ENCODE results near the gene TRIM33.
A peak's percentile ranks its signal among the peaks of the same experiment; 100 is the strongest.

The TRIM33 gene

GRCh38 chr1:114510274-114511031, 550 bp downstream of the TRIM33 start:
- peak overlapping the region; percentile 70 for H3K27ac ChIP-seq (ENCODE audit: low read length)

GRCh38 chr1:114509596-114510273, 1.3 kb downstream of the TRIM33 start:
- Histone ChIP-seq H3K27me3 (ENCODE audit: control insufficient read depth in 1 of 2, insufficient read depth in 2 of 2, low read length in 2 of 2) (no peaks in the 10 kb centered on the region), H3K9me3 (ENCODE audit: control insufficient read depth in 2 of 2, low read length in 2 of 2) (no peaks in the 10 kb centered on the region), H3K4me1 (ENCODE audit: control insufficient read depth, insufficient read depth, low read length) (peaks cover 10% of the 10 kb centered on the region), H3K36me3 (ENCODE audit: control insufficient read depth in 2 of 2, insufficient read depth in 2 of 2, low read length in 2 of 2) (no peaks in the 10 kb centered on the region), H3K27ac (ENCODE audit: low read length) (peak overlapping the region; percentile 70), H3K4me3 (ENCODE audit: low read length in 2 of 2) (peak overlapping the region; percentile 84 to 97), H3K9ac (ENCODE audit: low read length in 2 of 2) (peak overlapping the region; percentile 77 to 88)

More at GRCh38 chr1:114510274-114511031, 550 bp downstream of the TRIM33 start:
- no peaks in the 10 kb centered on the region for H3K27me3 ChIP-seq (ENCODE audit: control insufficient read depth in 1 of 2, insufficient read depth in 2 of 2, low read length in 2 of 2)
- peak overlapping the region; percentile 84 to 97 for H3K4me3 ChIP-seq (ENCODE audit: low read length in 2 of 2)
- peaks cover 10% of the 10 kb centered on the region for H3K4me1 ChIP-seq (ENCODE audit: control insufficient read depth, insufficient read depth, low read length)
- no peaks in the 10 kb centered on the region for H3K36me3 ChIP-seq (ENCODE audit: control insufficient read depth in 2 of 2, insufficient read depth in 2 of 2, low read length in 2 of 2)
- H3K9ac ChIP-seq (ENCODE audit: low read length in 2 of 2): peak overlapping the region; percentile 77 to 88
- H3K9me3 ChIP-seq (ENCODE audit: control insufficient read depth in 2 of 2, low read length in 2 of 2): no peaks in the 10 kb centered on the region

GRCh38 chr1:114508386-114508898, 2.6 kb downstream of the TRIM33 start:
- no peaks in the 10 kb centered on the region for H3K9me3 ChIP-seq (ENCODE audit: control insufficient read depth in 2 of 2, low read length in 2 of 2)
- no peaks in the 10 kb centered on the region for H3K27me3 ChIP-seq (ENCODE audit: control insufficient read depth in 1 of 2, insufficient read depth in 2 of 2, low read length in 2 of 2)
- no peaks in the 10 kb centered on the region for H3K36me3 ChIP-seq (ENCODE audit: control insufficient read depth in 2 of 2, insufficient read depth in 2 of 2, low read length in 2 of 2)
- H3K27ac ChIP-seq (ENCODE audit: low read length): no peak overlapping the region
- H3K4me1 ChIP-seq (ENCODE audit: control insufficient read depth, insufficient read depth, low read length): peaks cover 10% of the 10 kb centered on the region
- no peak overlapping the region for H3K4me3 ChIP-seq (ENCODE audit: low read length in 2 of 2)
- H3K9ac ChIP-seq (ENCODE audit: low read length in 2 of 2): peak overlapping the region in 1 of 2 donors; percentile 2

- Histone ChIP-seq H3K9me3 (ENCODE audit: control insufficient read depth in 2 of 2, low read length in 2 of 2) (no peaks in the 10 kb centered on the region), H3K27me3 (ENCODE audit: control insufficient read depth in 1 of 2, insufficient read depth in 2 of 2, low read length in 2 of 2) (no peaks in the 10 kb centered on the region), H3K27ac (ENCODE audit: low read length) (no peak overlapping the region), H3K36me3 (ENCODE audit: control insufficient read depth in 2 of 2, insufficient read depth in 2 of 2, low read length in 2 of 2) (no peaks in the 10 kb centered on the region), H3K4me3 (ENCODE audit: low read length in 2 of 2) (no peak overlapping the region), H3K4me1 (ENCODE audit: control insufficient read depth, insufficient read depth, low read length) (peaks cover 9% of the 10 kb centered on the region), H3K9ac (ENCODE audit: low read length in 2 of 2) (no peak overlapping the region)
Observed at GRCh38 chr1:114507513-114507912, 3.5 kb downstream of the TRIM33 start.

- Histone ChIP-seq H3K9me3 (ENCODE audit: control insufficient read depth in 2 of 2, low read length in 2 of 2) (no peaks in the 10 kb centered on the region), H3K36me3 (ENCODE audit: control insufficient read depth in 2 of 2, insufficient read depth in 2 of 2, low read length in 2 of 2) (no peaks in the 10 kb centered on the region), H3K27me3 (ENCODE audit: control insufficient read depth in 1 of 2, insufficient read depth in 2 of 2, low read length in 2 of 2) (no peaks in the 10 kb centered on the region), H3K27ac (ENCODE audit: low read length) (no peak overlapping the region), H3K4me3 (ENCODE audit: low read length in 2 of 2) (no peak overlapping the region), H3K9ac (ENCODE audit: low read length in 2 of 2) (no peak overlapping the region), H3K4me1 (ENCODE audit: control insufficient read depth, insufficient read depth, low read length) (peaks cover 7% of the 10 kb centered on the region)
Observed at GRCh38 chr1:114505148-114505561, 5.8 kb downstream of the TRIM33 start.

- Histone ChIP-seq H3K4me3 (ENCODE audit: low read length in 2 of 2) (no peak overlapping the region), H3K27ac (ENCODE audit: low read length) (no peak overlapping the region), H3K4me1 (ENCODE audit: control insufficient read depth, insufficient read depth, low read length) (no peaks in the 10 kb centered on the region), H3K36me3 (ENCODE audit: control insufficient read depth in 2 of 2, insufficient read depth in 2 of 2, low read length in 2 of 2) (no peaks in the 10 kb centered on the region), H3K27me3 (ENCODE audit: control insufficient read depth in 1 of 2, insufficient read depth in 2 of 2, low read length in 2 of 2) (no peaks in the 10 kb centered on the region), H3K9ac (ENCODE audit: low read length in 2 of 2) (no peak overlapping the region), H3K9me3 (ENCODE audit: control insufficient read depth in 2 of 2, low read length in 2 of 2) (no peaks in the 10 kb centered on the region)
Observed at GRCh38 chr1:114503916-114504422, 7.0 kb downstream of the TRIM33 start.

GRCh38 chr1:114502080-114502479, 8.9 kb downstream of the TRIM33 start:
- Histone ChIP-seq H3K9me3 (ENCODE audit: control insufficient read depth in 2 of 2, low read length in 2 of 2) (no peaks in the 10 kb centered on the region), H3K27me3 (ENCODE audit: control insufficient read depth in 1 of 2, insufficient read depth in 2 of 2, low read length in 2 of 2) (no peaks in the 10 kb centered on the region), H3K36me3 (ENCODE audit: control insufficient read depth in 2 of 2, insufficient read depth in 2 of 2, low read length in 2 of 2) (no peaks in the 10 kb centered on the region), H3K4me3 (ENCODE audit: low read length in 2 of 2) (no peak overlapping the region), H3K9ac (ENCODE audit: low read length in 2 of 2) (no peak overlapping the region), H3K4me1 (ENCODE audit: control insufficient read depth, insufficient read depth, low read length) (no peaks in the 10 kb centered on the region), H3K27ac (ENCODE audit: low read length) (no peak overlapping the region)

GRCh38 chr1:114499478-114499877, 11.5 kb downstream of the TRIM33 start:
- peaks cover 3% of the 10 kb centered on the region for H3K4me1 ChIP-seq (ENCODE audit: control insufficient read depth, insufficient read depth, low read length)
- H3K4me3 ChIP-seq (ENCODE audit: low read length in 2 of 2): no peak overlapping the region
- no peaks in the 10 kb centered on the region for H3K36me3 ChIP-seq (ENCODE audit: control insufficient read depth in 2 of 2, insufficient read depth in 2 of 2, low read length in 2 of 2)

GRCh38 chr1:114496089-114496488, 14.9 kb downstream of the TRIM33 start:
- Histone ChIP-seq H3K9ac (ENCODE audit: low read length in 2 of 2) (no peak overlapping the region), H3K27ac (ENCODE audit: low read length) (no peak overlapping the region), H3K27me3 (ENCODE audit: control insufficient read depth in 1 of 2, insufficient read depth in 2 of 2, low read length in 2 of 2) (no peaks in the 10 kb centered on the region), H3K36me3 (ENCODE audit: control insufficient read depth in 2 of 2, insufficient read depth in 2 of 2, low read length in 2 of 2) (no peaks in the 10 kb centered on the region), H3K9me3 (ENCODE audit: control insufficient read depth in 2 of 2, low read length in 2 of 2) (no peaks in the 10 kb centered on the region), H3K4me1 (ENCODE audit: control insufficient read depth, insufficient read depth, low read length) (peaks cover 3% of the 10 kb centered on the region), H3K4me3 (ENCODE audit: low read length in 2 of 2) (no peak overlapping the region)

More at GRCh38 chr1:114499478-114499877, 11.5 kb downstream of the TRIM33 start:
- H3K9me3 ChIP-seq (ENCODE audit: control insufficient read depth in 2 of 2, low read length in 2 of 2): no peaks in the 10 kb centered on the region
- H3K9ac ChIP-seq (ENCODE audit: low read length in 2 of 2): no peak overlapping the region
- no peaks in the 10 kb centered on the region for H3K27me3 ChIP-seq (ENCODE audit: control insufficient read depth in 1 of 2, insufficient read depth in 2 of 2, low read length in 2 of 2)
- no peak overlapping the region for H3K27ac ChIP-seq (ENCODE audit: low read length)

- Histone ChIP-seq H3K4me3 (ENCODE audit: low read length in 2 of 2) (no peak overlapping the region), H3K36me3 (ENCODE audit: control insufficient read depth in 2 of 2, insufficient read depth in 2 of 2, low read length in 2 of 2) (no peaks in the 10 kb centered on the region), H3K9me3 (ENCODE audit: control insufficient read depth in 2 of 2, low read length in 2 of 2) (no peaks in the 10 kb centered on the region), H3K9ac (ENCODE audit: low read length in 2 of 2) (no peak overlapping the region), H3K27me3 (ENCODE audit: control insufficient read depth in 1 of 2, insufficient read depth in 2 of 2, low read length in 2 of 2) (no peaks in the 10 kb centered on the region), H3K27ac (ENCODE audit: low read length) (no peak overlapping the region), H3K4me1 (ENCODE audit: control insufficient read depth, insufficient read depth, low read length) (peaks cover 3% of the 10 kb centered on the region)
Observed at GRCh38 chr1:114495486-114495885, 15.5 kb downstream of the TRIM33 start.

Data from stomach smooth muscle (tissue), 2 donors.